Sigmoid colon (tissue), 4 donors: ENCODE data around the gene KIF26B.

Source experiments
- EP300 ChIP-seq, 4 donors: sonication (generic); formaldehyde crosslinking; IDR thresholded peaks; one replicate each; pipeline ENCODE4 v1.6.1; 2017; ENCODE audit warnings: antibody characterized with exemption in 4 of 4
- TF ChIP-seq, protein P1 (sequence below), 4 experiments: fragments of 450-650 bp in 3 of 4; fragments of 200-600 bp in 1 of 4; IDR thresholded peaks; one replicate each; pipeline ENCODE4 v1.5.1; 2016 to 2019; ENCODE audit warnings: antibody characterized with exemption in 4 of 4, mild to moderate bottlenecking in 3 of 4, moderate library complexity in 2 of 4

DNA sequence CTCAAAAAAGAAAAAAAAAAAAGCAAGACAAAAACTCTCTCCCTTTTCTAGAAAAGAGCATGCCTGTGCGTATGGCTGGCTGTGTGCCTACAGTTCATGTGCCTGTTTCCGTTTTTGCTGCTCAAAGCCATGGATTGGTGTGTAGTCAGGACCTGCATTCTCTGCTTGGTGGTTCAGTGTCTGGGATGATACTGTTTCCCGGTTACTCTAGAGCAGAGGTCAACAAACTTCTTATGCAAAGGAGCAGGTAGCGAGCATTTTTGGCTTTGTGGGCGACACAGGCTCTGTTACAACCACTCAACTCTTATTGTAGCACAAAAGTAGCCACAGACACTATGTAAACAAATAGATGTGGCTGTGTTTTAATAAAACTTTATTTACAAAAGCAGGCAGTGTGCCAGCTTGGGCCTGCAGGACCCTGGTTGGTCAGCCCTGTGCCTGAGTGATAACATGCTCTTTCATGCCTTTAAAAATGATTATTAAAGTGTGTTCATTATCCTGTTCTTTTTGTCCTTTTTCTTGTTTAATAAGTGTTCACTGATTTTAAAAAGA lies 524.2 kb downstream of the KIF26B start:
- TF ChIP-seq, protein P1, sequence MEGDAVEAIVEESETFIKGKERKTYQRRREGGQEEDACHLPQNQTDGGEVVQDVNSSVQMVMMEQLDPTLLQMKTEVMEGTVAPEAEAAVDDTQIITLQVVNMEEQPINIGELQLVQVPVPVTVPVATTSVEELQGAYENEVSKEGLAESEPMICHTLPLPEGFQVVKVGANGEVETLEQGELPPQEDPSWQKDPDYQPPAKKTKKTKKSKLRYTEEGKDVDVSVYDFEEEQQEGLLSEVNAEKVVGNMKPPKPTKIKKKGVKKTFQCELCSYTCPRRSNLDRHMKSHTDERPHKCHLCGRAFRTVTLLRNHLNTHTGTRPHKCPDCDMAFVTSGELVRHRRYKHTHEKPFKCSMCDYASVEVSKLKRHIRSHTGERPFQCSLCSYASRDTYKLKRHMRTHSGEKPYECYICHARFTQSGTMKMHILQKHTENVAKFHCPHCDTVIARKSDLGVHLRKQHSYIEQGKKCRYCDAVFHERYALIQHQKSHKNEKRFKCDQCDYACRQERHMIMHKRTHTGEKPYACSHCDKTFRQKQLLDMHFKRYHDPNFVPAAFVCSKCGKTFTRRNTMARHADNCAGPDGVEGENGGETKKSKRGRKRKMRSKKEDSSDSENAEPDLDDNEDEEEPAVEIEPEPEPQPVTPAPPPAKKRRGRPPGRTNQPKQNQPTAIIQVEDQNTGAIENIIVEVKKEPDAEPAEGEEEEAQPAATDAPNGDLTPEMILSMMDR (IDR thresholded peaks at IDR 0.05) = no peak
- no peak for TF ChIP-seq EP300 (IDR thresholded peaks at IDR 0.05)
